Activated CD8-positive, alpha-beta T cell treated with anti-CD3 and anti-CD28 coated beads, Interleukin-2, amount 10 ng/mL, durations not matched to agents 7 days and 5 days (primary cell): ENCODE results near the gene PIK3CD. TPM values are rescaled to one million over a fixed set of nuclear protein-coding genes. Genes with fewer than 3 reads are reported as not detected.

Experiments
- ATAC-seq: fragments of 150-1000 bp; cut with Tn5 transposase; one replicate; pipeline ENCODE4 v1.10.0; 2021; ENCODE audit warnings: moderate library complexity
- CTCF ChIA-PET: fragments of 350-600 bp; sonication (Branson Sonifier 250); formaldehyde crosslinking; loops from one replicate; lab custom pipeline; 2021; ENCODE audit warnings: antibody characterized with exemption; lab: Charles Lee
- POLR2A ChIA-PET: fragments of 350-600 bp; sonication (Branson Sonifier 250); formaldehyde crosslinking; loops from one replicate; lab custom pipeline; 2021; ENCODE audit warnings: antibody characterized with exemption; lab: Charles Lee
- DNase-seq: peaks from one replicate; pipeline ENCODE4 v3.0.0-alpha.2; 2020
- H3K27ac Mint-ChIP-seq: one replicate; pipeline ENCODE4 v1.8.0; 2021; ENCODE audit warnings: mild to moderate bottlenecking, mixed read lengths
- H3K27me3 Mint-ChIP-seq: one replicate; pipeline ENCODE4 v1.8.0; 2021; ENCODE audit warnings: low read depth, mixed read lengths
- H3K36me3 Mint-ChIP-seq: one replicate; pipeline ENCODE4 v1.8.0; 2021; ENCODE audit warnings: low read depth, mixed read lengths
- H3K4me1 Mint-ChIP-seq: one replicate; pipeline ENCODE4 v1.8.0; 2021; ENCODE audit warnings: low read depth, mixed read lengths
- H3K4me3 Mint-ChIP-seq: one replicate; pipeline ENCODE4 v1.8.0; 2021; ENCODE audit warnings: mild to moderate bottlenecking, mixed read lengths
- H3K9me3 Mint-ChIP-seq: one replicate; pipeline ENCODE4 v1.8.0; 2022; ENCODE audit warnings: mixed read lengths; ENCODE audit not compliant: insufficient read depth
- total RNA-seq, 2 experiments: library from RNA; stranded (reverse); gene quantifications; one replicate each; pipeline ENCODE4 v1.2.3, GENCODE V29; 2021

The PIK3CD gene
- total RNA-seq, 2 experiments from 2014 or later = 283 to 285 TPM

GRCh38 chr1:9720785-9721605 is 69.5 kb downstream of the PIK3CD start:
- Mint-ChIP-seq H3K27me3 (no peaks in the 10 kb centered on the region), H3K4me3 (peak overlapping the region; percentile 28), H3K36me3 (peaks cover 89% of the 10 kb centered on the region), H3K27ac (peak overlapping the region; percentile 82), H3K9me3 (no peaks in the 10 kb centered on the region), H3K4me1 (peaks cover 76% of the 10 kb centered on the region)
- ChIA-PET CTCF (interaction anchor here (0.6 to 16.0 kb wide), 15 partner anchors 8 to 148 kb away, joined by 3 to 204 read pairs (median 5); partner anchors contain the start of gene PIK3CD), POLR2A (interaction anchor here (1.1 to 6.6 kb wide), 5 partner anchors 10 to 93 kb away, joined by 4 to 126 read pairs (median 4); partner anchors contain the start of gene PIK3CD)
- no peak for ATAC-seq
- no peak for DNase-seq

- ATAC-seq = peak; percentile 12
- H3K9me3 Mint-ChIP-seq = no peaks in the 10 kb centered on the region
- H3K36me3 Mint-ChIP-seq = peaks cover 85% of the 10 kb centered on the region
- peak overlapping the region; percentile 82 for H3K27ac Mint-ChIP-seq
- DNase-seq = peak; percentile 79
- ChIA-PET CTCF (interaction anchor here (0.6 to 16.0 kb wide), 13 partner anchors 9 to 147 kb away, joined by 3 to 204 read pairs (median 5); partner anchors contain the start of gene PIK3CD), POLR2A (interaction anchor here (1.1 to 3.5 kb wide), 4 partner anchors 9 to 94 kb away, joined by 4 to 32 read pairs (median 4); no protein-coding TSS in a partner anchor)
- no peaks in the 10 kb centered on the region for H3K27me3 Mint-ChIP-seq
- H3K4me1 Mint-ChIP-seq = peaks cover 79% of the 10 kb centered on the region
- H3K4me3 Mint-ChIP-seq = no peak overlapping the region
Observed at GRCh38 chr1:9721606-9722377, 70.3 kb downstream of the PIK3CD start.

DNA sequence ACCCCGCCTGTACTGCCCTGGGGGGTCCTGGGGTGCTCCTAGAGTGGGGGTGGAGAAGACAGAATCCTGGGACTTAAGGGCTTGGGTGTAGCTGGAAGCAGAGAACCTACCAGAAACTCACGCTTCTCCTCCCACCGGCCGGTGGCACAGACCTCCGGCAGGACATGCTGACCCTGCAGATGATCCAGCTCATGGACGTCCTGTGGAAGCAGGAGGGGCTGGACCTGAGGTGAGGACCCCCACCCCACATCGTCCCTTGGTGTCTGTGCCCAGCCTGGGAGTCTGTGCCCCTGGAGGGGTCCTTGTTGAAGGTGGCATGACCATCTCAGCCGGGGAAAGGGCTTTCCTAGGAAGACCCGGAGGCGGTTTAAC is 70.8 kb downstream of the PIK3CD start:
- peaks cover 84% of the 10 kb centered on the region for H3K4me1 Mint-ChIP-seq
- peaks cover 85% of the 10 kb centered on the region for H3K36me3 Mint-ChIP-seq
- ChIA-PET POLR2A (interaction anchor here (1.6 to 3.5 kb wide), 2 partner anchors 9 to 94 kb away, joined by 4 to 32 read pairs; no protein-coding TSS in a partner anchor), CTCF (interaction anchor here (1.0 to 16.0 kb wide), 7 partner anchors 9 to 146 kb away, joined by 3 to 204 read pairs (median 5); no protein-coding TSS in a partner anchor)
- H3K27me3 Mint-ChIP-seq = no peaks in the 10 kb centered on the region
- peak overlapping the region; percentile 55 for H3K27ac Mint-ChIP-seq
- H3K4me3 Mint-ChIP-seq = no peak overlapping the region
- H3K9me3 Mint-ChIP-seq = no peaks in the 10 kb centered on the region
- DNase-seq = no peak
- ATAC-seq = no peak

- peaks cover 84% of the 10 kb centered on the region for H3K4me1 Mint-ChIP-seq
- no peak for DNase-seq
- no peak overlapping the region for H3K4me3 Mint-ChIP-seq
- peak overlapping the region; percentile 83 for H3K27ac Mint-ChIP-seq
- peaks cover 85% of the 10 kb centered on the region for H3K36me3 Mint-ChIP-seq
- ATAC-seq = no peak
- ChIA-PET POLR2A (interaction anchor here (1.9 to 3.5 kb wide), 2 partner anchors 7 to 97 kb away, joined by 5 to 11 read pairs; no protein-coding TSS in a partner anchor), CTCF (interaction anchor here (16.0 kb wide), 1 partner anchor 95 kb away, joined by 204 read pairs; no protein-coding TSS in a partner anchor)
- no peaks in the 10 kb centered on the region for H3K27me3 Mint-ChIP-seq
- no peaks in the 10 kb centered on the region for H3K9me3 Mint-ChIP-seq
Observed at GRCh38 chr1:9723068-9723805, 71.7 kb downstream of the PIK3CD start.

GRCh38 chr1:9723926-9724325 is 72.4 kb downstream of the PIK3CD start:
- POLR2A ChIA-PET = interaction anchor here (1.9 to 3.5 kb wide), 2 partner anchors 8 to 97 kb away, joined by 5 to 11 read pairs; no protein-coding TSS in a partner anchor
- CTCF ChIA-PET = interaction anchor here (16.0 kb wide), 1 partner anchor 96 kb away, joined by 204 read pairs; no protein-coding TSS in a partner anchor
- no peak for DNase-seq
- Mint-ChIP-seq H3K4me1 (peaks cover 84% of the 10 kb centered on the region), H3K9me3 (no peaks in the 10 kb centered on the region), H3K27ac (peak overlapping the region; percentile 83), H3K27me3 (no peaks in the 10 kb centered on the region), H3K4me3 (no peak overlapping the region), H3K36me3 (peaks cover 86% of the 10 kb centered on the region)
- no peak for ATAC-seq

DNA sequence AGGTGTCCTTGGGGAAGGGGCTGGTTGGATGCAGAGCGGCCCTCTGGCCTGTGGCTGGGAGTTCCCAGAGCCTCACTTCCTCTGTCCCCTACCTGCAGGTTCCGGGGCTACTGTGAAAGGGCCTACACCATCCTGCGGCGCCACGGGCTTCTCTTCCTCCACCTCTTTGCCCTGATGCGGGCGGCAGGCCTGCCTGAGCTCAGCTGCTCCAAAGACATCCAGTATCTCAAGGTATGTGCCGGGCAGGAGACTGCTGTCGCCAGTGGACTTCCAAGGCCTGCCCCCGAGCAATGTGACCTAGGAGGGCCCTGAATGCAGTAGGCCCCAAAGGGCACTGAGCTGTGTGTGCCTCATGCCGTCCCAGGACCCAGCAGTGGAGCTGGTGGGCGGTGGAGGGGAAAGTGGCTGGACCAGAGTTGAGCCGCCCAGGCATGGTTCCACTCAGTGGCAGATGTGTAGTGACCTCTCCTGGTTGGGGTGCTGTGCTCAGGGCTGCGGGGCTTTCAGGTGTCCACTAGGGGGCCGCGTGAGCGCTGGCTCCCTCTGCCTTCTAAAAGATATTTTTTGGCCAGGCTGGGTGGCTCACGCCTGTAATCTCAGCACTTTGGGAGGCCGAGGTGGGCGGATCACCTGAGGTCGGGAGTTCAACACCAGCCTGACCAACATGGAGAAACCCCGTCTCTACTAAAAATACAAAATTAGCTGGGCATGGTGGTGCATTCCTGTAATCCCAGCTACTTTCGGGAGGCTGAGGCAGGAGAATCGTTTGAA is 73.4 kb downstream of the PIK3CD start:
- peaks cover 83% of the 10 kb centered on the region for H3K36me3 Mint-ChIP-seq
- H3K27me3 Mint-ChIP-seq = no peaks in the 10 kb centered on the region
- ATAC-seq (peak; percentile 65), DNase-seq (peak; percentile 82)
- H3K27ac Mint-ChIP-seq = peak overlapping the region; percentile 83
- H3K4me1 Mint-ChIP-seq = peaks cover 81% of the 10 kb centered on the region
- H3K9me3 Mint-ChIP-seq = no peaks in the 10 kb centered on the region
- no peak overlapping the region for H3K4me3 Mint-ChIP-seq
- ChIA-PET CTCF (interaction anchor here (0.6 to 16.0 kb wide), 6 partner anchors 9 to 111 kb away, joined by 3 to 204 read pairs (median 6); no protein-coding TSS in a partner anchor), POLR2A (interaction anchor here (0.8 to 3.5 kb wide), 4 partner anchors 9 to 98 kb away, joined by 3 to 11 read pairs (median 4); no protein-coding TSS in a partner anchor)

GRCh38 chr1:9726406-9726805 is 74.9 kb downstream of the PIK3CD start:
- ChIA-PET POLR2A (interaction anchor here (1.0 to 3.5 kb wide), 3 partner anchors 10 to 137 kb away, joined by 3 to 11 read pairs (median 4); no protein-coding TSS in a partner anchor), CTCF (interaction anchor here (0.7 to 16.0 kb wide), 5 partner anchors 9 to 111 kb away, joined by 3 to 204 read pairs (median 4); no protein-coding TSS in a partner anchor)
- DNase-seq (no peak), ATAC-seq (no peak)
- no peaks in the 10 kb centered on the region for H3K9me3 Mint-ChIP-seq
- H3K36me3 Mint-ChIP-seq = peaks cover 84% of the 10 kb centered on the region
- H3K27ac Mint-ChIP-seq = peak overlapping the region; percentile 96
- H3K4me1 Mint-ChIP-seq = peaks cover 84% of the 10 kb centered on the region
- no peaks in the 10 kb centered on the region for H3K27me3 Mint-ChIP-seq
- H3K4me3 Mint-ChIP-seq = no peak overlapping the region

GRCh38 chr1:9726905-9727595 is 75.5 kb downstream of the PIK3CD start:
- H3K27ac Mint-ChIP-seq = peak overlapping the region; percentile 96
- no peaks in the 10 kb centered on the region for H3K9me3 Mint-ChIP-seq
- peak overlapping the region; percentile 22 for H3K4me3 Mint-ChIP-seq
- DNase-seq = no peak
- CTCF ChIA-PET = interaction anchor here (1.3 to 16.0 kb wide), 3 partner anchors 10 to 111 kb away, joined by 4 to 204 read pairs (median 13); no protein-coding TSS in a partner anchor
- peaks cover 84% of the 10 kb centered on the region for H3K4me1 Mint-ChIP-seq
- ATAC-seq = no peak
- H3K27me3 Mint-ChIP-seq = no peaks in the 10 kb centered on the region
- peaks cover 85% of the 10 kb centered on the region for H3K36me3 Mint-ChIP-seq
- POLR2A ChIA-PET = interaction anchor here (1.0 to 3.5 kb wide), 6 partner anchors 11 to 137 kb away, joined by 3 to 22 read pairs (median 4); no protein-coding TSS in a partner anchor

- peak; percentile 76 for DNase-seq
Observed at GRCh38 chr1:9728451-9729295, 77.1 kb downstream of the PIK3CD start.

More at GRCh38 chr1:9728451-9729295, 77.1 kb downstream of the PIK3CD start:
- ChIA-PET POLR2A (interaction anchor here (1.2 to 2.6 kb wide), 3 partner anchors 9 to 74 kb away, joined by 4 to 22 read pairs (median 4); no protein-coding TSS in a partner anchor), CTCF (interaction anchor here (0.8 to 16.0 kb wide), 4 partner anchors 9 to 102 kb away, joined by 3 to 204 read pairs (median 4); no protein-coding TSS in a partner anchor)
- Mint-ChIP-seq H3K27me3 (no peaks in the 10 kb centered on the region), H3K4me3 (peak overlapping the region; percentile 69), H3K36me3 (peaks cover 82% of the 10 kb centered on the region), H3K9me3 (no peaks in the 10 kb centered on the region), H3K27ac (peak overlapping the region; percentile 96), H3K4me1 (peaks cover 86% of the 10 kb centered on the region)
- peak; percentile 50 for ATAC-seq
